HCT116 (cell line): ENCODE measurements around the gene LRFN4.

Source experiments
- EZH2 ChIP-seq: fragments of 200-600 bp; sonication (generic); IDR thresholded peaks from 2 replicates; pipeline ENCODE4 v1.6.1; 2017; ENCODE audit warnings: antibody characterized with exemption, mixed run types
- POLR2A ChIP-seq: IDR thresholded peaks from 2 replicates; pipeline ENCODE4 v1.7.0; 2011; ENCODE audit warnings: borderline replicate concordance; ENCODE audit not compliant: insufficient read depth, insufficient read length; ENCODE audit errors: extremely low read depth
- POLR2AphosphoS5 ChIP-seq: IDR thresholded peaks from 2 replicates; pipeline ENCODE4 v1.6.1; 2011; ENCODE audit warnings: mild to moderate bottlenecking, low read depth, low read length, moderate library complexity
- RAD21 ChIP-seq: IDR thresholded peaks from 2 replicates; pipeline ENCODE4 v1.6.1; 2012; ENCODE audit warnings: low read depth, mild to moderate bottlenecking
- TCF7L2 ChIP-seq: IDR thresholded peaks from 2 replicates; pipeline ENCODE4 v1.7.0; 2011; ENCODE audit warnings: borderline replicate concordance, inconsistent platforms; ENCODE audit not compliant: insufficient read depth, insufficient read length; ENCODE audit errors: extremely low read depth
- YY1 ChIP-seq: IDR thresholded peaks from 2 replicates; pipeline ENCODE4 v1.6.1; 2011; ENCODE audit warnings: low read length, low read depth, moderate library complexity, mild to moderate bottlenecking; ENCODE audit not compliant: insufficient replicate concordance; ENCODE audit errors: extremely low read depth
- ZFX ChIP-seq: fragments of 450-650 bp; IDR thresholded peaks from 2 replicates; pipeline ENCODE4 v1.6.1; 2017
- TF ChIP-seq, protein P1 (sequence below), 3 experiments: fragments of 200-600 bp in 1 of 3; sonication (generic) in 1 of 3; IDR thresholded peaks in 2 of 3; conservative IDR thresholded peaks in 1 of 3; 2 replicates each; pipeline ENCODE4 v1.5.1; 2012 to 2017; ENCODE audit warnings: low read depth in 2 of 3, low read length in 2 of 3, antibody characterized with exemption in 1 of 3, borderline replicate concordance in 1 of 3, control low read depth in 1 of 3, mild to moderate bottlenecking in 1 of 3, mixed read lengths in 1 of 3, mixed run types in 1 of 3, moderate library complexity in 1 of 3; ENCODE audit not compliant: insufficient read depth in 1 of 3
- TF ChIP-seq, protein P2 (sequence below): IDR thresholded peaks from 2 replicates; pipeline ENCODE4 v1.6.1; 2012

DNA sequence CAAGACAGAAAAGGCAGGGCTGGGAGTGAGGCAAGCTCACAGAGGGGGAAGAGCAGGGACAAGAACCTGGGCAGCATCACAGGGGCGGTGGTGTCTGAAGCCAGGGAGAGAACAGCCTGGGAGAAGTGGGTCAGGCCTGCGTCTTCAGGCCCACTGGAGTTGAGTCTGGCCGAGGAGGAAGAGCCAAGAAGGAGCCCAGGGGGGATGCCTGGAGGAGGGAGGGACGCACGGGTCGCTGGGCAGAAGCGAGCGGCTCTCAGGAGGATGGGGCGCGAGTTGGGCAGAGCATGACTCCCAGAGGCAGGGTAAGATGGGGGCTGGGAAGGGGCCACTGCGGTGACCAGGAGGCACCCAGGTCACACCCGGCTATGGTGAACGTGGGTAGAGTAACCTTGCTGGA lies 18.5 kb downstream of the LRFN4 start:
- TF ChIP-seq, protein P1, sequence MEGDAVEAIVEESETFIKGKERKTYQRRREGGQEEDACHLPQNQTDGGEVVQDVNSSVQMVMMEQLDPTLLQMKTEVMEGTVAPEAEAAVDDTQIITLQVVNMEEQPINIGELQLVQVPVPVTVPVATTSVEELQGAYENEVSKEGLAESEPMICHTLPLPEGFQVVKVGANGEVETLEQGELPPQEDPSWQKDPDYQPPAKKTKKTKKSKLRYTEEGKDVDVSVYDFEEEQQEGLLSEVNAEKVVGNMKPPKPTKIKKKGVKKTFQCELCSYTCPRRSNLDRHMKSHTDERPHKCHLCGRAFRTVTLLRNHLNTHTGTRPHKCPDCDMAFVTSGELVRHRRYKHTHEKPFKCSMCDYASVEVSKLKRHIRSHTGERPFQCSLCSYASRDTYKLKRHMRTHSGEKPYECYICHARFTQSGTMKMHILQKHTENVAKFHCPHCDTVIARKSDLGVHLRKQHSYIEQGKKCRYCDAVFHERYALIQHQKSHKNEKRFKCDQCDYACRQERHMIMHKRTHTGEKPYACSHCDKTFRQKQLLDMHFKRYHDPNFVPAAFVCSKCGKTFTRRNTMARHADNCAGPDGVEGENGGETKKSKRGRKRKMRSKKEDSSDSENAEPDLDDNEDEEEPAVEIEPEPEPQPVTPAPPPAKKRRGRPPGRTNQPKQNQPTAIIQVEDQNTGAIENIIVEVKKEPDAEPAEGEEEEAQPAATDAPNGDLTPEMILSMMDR (IDR thresholded peaks at IDR 0.05 in 2 of 3, conservative IDR thresholded peaks at IDR 0.05 in 1 of 3; ENCODE audit: borderline replicate concordance in 1 of 3, insufficient read depth in 1 of 3, low read depth in 2 of 3, low read length in 2 of 3): no peak
- TF ChIP-seq YY1 (no peak), POLR2AphosphoS5 (no peak), EZH2 (no peak), RAD21 (no peak), ZFX (no peak), POLR2A (no peak), TCF7L2 (no peak)
- TF ChIP-seq, protein P2, sequence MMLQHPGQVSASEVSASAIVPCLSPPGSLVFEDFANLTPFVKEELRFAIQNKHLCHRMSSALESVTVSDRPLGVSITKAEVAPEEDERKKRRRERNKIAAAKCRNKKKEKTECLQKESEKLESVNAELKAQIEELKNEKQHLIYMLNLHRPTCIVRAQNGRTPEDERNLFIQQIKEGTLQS: no peak
